ENCODE data around the gene ROR1.
A peak's percentile ranks its signal among the peaks of the same experiment; 100 is the strongest.

The ROR1 gene

DNA sequence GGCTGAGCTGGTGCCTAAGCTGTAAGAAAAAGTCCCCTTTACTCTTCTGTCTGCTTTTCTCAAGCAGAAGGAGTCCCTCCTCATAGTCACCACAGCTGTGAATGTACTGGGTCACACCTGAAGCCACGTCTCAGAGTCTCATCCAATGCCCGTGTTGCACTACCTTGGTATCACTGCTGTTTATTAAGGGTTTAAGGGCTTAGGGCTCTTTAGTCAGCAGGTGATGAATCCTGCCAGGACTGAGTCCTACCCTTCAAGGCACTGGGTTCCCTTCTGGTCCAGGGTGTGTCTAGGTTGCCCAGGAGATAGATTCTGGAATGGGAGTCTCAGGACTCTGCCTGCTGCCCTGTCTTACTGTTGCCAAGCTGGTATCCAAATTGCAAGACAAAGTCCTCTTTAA, 33.4 kb upstream of the ROR1 start:
- no peaks in the 10 kb centered on the region for H3K9me2 ChIP-seq (replicated peaks; ENCODE audit: insufficient read depth, low read length)
- no peaks in the 10 kb centered on the region for H3K9me3 ChIP-seq (replicated peaks; ENCODE audit: insufficient read depth, low read length)
- no peaks in the 10 kb centered on the region for H3K27me3 ChIP-seq (replicated peaks; ENCODE audit: insufficient read depth, low read length)
- no peak overlapping the region for H3K27ac ChIP-seq (ENCODE audit: low read length)
- no peak for DNase-seq
- no peak overlapping the region for H2AFZ ChIP-seq (ENCODE audit: low read length)
- TF ChIP-seq EZH2phosphoT487 (IDR thresholded peaks at IDR 0.05; ENCODE audit: low read length) (no peak), EZH2 (optimal IDR thresholded peaks at IDR 0.05; ENCODE audit: low read depth, low read length) (no peak)
- TF ChIP-seq, protein P1, sequence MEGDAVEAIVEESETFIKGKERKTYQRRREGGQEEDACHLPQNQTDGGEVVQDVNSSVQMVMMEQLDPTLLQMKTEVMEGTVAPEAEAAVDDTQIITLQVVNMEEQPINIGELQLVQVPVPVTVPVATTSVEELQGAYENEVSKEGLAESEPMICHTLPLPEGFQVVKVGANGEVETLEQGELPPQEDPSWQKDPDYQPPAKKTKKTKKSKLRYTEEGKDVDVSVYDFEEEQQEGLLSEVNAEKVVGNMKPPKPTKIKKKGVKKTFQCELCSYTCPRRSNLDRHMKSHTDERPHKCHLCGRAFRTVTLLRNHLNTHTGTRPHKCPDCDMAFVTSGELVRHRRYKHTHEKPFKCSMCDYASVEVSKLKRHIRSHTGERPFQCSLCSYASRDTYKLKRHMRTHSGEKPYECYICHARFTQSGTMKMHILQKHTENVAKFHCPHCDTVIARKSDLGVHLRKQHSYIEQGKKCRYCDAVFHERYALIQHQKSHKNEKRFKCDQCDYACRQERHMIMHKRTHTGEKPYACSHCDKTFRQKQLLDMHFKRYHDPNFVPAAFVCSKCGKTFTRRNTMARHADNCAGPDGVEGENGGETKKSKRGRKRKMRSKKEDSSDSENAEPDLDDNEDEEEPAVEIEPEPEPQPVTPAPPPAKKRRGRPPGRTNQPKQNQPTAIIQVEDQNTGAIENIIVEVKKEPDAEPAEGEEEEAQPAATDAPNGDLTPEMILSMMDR (IDR thresholded peaks at IDR 0.05; ENCODE audit: low read length) = no peak
- no peaks in the 10 kb centered on the region for H3F3A ChIP-seq (ENCODE audit: insufficient read depth, low read length)
- no peak overlapping the region for H3K4me2 ChIP-seq (ENCODE audit: low read depth, low read length)
- H4K20me1 ChIP-seq (ENCODE audit: insufficient read depth, low read length) = no peaks in the 10 kb centered on the region
- no peak overlapping the region for H3K9ac ChIP-seq (ENCODE audit: low read length)
- no peaks in the 10 kb centered on the region for H3K79me2 ChIP-seq (ENCODE audit: low read length)
- no peaks in the 10 kb centered on the region for H3K36me3 ChIP-seq (replicated peaks; ENCODE audit: insufficient read depth, low read length)
- peaks cover 17% of the 10 kb centered on the region for H3K4me1 ChIP-seq (ENCODE audit: low read length)
- H3K4me3 ChIP-seq (ENCODE audit: low read length) = no peak overlapping the region

DNA sequence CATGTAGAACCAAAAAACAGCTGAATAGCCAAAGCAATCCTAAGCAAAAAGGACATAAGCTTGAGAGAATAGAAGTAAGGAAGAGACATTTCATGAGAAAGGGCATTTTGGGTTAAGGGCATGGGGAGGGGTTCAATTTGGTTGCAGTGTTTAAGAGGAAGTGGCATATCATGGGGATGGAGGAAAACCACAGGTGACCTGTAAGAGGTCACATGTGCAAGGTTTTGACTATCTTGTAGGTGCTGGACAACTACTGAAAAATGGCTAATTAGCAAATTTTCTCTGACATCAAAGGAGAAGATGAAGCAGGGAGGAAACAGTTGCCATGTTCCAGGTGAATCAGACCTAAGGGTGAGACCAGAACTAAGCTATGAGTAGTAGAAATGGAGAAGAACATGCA, 31.3 kb upstream of the ROR1 start:
- Histone ChIP-seq H3K9me2 (replicated peaks; ENCODE audit: insufficient read depth, low read length) (no peaks in the 10 kb centered on the region), H3K27ac (ENCODE audit: low read length) (peak overlapping the region; percentile 51; the same call in 1 of the 2 replicates), H3K4me2 (ENCODE audit: low read depth, low read length) (peak overlapping the region; percentile 23), H3K27me3 (replicated peaks; ENCODE audit: insufficient read depth, low read length) (no peaks in the 10 kb centered on the region), H3K36me3 (replicated peaks; ENCODE audit: insufficient read depth, low read length) (no peaks in the 10 kb centered on the region), H3K9ac (ENCODE audit: low read length) (no peak overlapping the region), H3K4me1 (ENCODE audit: low read length) (peaks cover 17% of the 10 kb centered on the region), H3F3A (ENCODE audit: insufficient read depth, low read length) (no peaks in the 10 kb centered on the region), H4K20me1 (ENCODE audit: insufficient read depth, low read length) (no peaks in the 10 kb centered on the region), H2AFZ (ENCODE audit: low read length) (peak overlapping the region; percentile 42), H3K4me3 (ENCODE audit: low read length) (no peak overlapping the region), H3K9me3 (replicated peaks; ENCODE audit: insufficient read depth, low read length) (no peaks in the 10 kb centered on the region), H3K79me2 (ENCODE audit: low read length) (no peaks in the 10 kb centered on the region)
- no peak for TF ChIP-seq EZH2phosphoT487 (IDR thresholded peaks at IDR 0.05; ENCODE audit: low read length)
- TF ChIP-seq, protein P1 (IDR thresholded peaks at IDR 0.05; ENCODE audit: low read length) = no peak
- TF ChIP-seq EZH2 (optimal IDR thresholded peaks at IDR 0.05; ENCODE audit: low read depth, low read length) = no peak
- DNase-seq = peak; percentile 79

DNA sequence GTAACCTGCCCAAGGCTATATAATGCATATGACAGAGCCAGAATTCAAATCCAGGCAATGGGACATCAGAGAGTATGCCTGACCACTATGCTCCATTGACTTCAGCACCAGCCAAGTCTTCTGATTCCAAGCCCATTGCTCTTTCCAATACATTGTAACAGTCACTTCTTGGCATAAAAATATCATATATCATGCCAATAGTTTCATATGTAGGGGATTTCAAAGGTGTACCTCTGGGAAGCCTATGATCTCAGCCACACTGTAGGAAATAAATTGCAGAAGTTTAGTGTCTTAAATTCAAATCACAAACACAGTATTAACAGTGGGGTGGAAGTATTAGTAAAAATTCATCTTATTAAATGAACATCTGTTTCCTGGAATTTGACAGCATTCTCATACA, 30.0 kb upstream of the ROR1 start:
- H3K79me2 ChIP-seq (ENCODE audit: low read length) = no peaks in the 10 kb centered on the region
- no peak overlapping the region for H3K27ac ChIP-seq (ENCODE audit: low read length)
- no peaks in the 10 kb centered on the region for H3K36me3 ChIP-seq (replicated peaks; ENCODE audit: insufficient read depth, low read length)
- H3K4me1 ChIP-seq (ENCODE audit: low read length) = peaks cover 17% of the 10 kb centered on the region
- no peaks in the 10 kb centered on the region for H3K9me3 ChIP-seq (replicated peaks; ENCODE audit: insufficient read depth, low read length)
- no peak overlapping the region for H2AFZ ChIP-seq (ENCODE audit: low read length)
- no peak overlapping the region for H3K9ac ChIP-seq (ENCODE audit: low read length)
- no peaks in the 10 kb centered on the region for H3K9me2 ChIP-seq (replicated peaks; ENCODE audit: insufficient read depth, low read length)
- no peaks in the 10 kb centered on the region for H3K27me3 ChIP-seq (replicated peaks; ENCODE audit: insufficient read depth, low read length)
- DNase-seq = no peak
- no peaks in the 10 kb centered on the region for H4K20me1 ChIP-seq (ENCODE audit: insufficient read depth, low read length)
- TF ChIP-seq, protein P1 (IDR thresholded peaks at IDR 0.05; ENCODE audit: low read length) = no peak
- no peak for TF ChIP-seq EZH2 (optimal IDR thresholded peaks at IDR 0.05; ENCODE audit: low read depth, low read length)
- no peak for TF ChIP-seq EZH2phosphoT487 (IDR thresholded peaks at IDR 0.05; ENCODE audit: low read length)
- H3K4me3 ChIP-seq (ENCODE audit: low read length) = no peak overlapping the region
- H3K4me2 ChIP-seq (ENCODE audit: low read depth, low read length) = no peak overlapping the region
- H3F3A ChIP-seq (ENCODE audit: insufficient read depth, low read length) = no peaks in the 10 kb centered on the region
